ENCODE measurements around the gene CNPY3. TPM values are rescaled to one million over a fixed set of nuclear protein-coding genes. Genes with fewer than 3 reads are reported as not detected.
A peak's percentile ranks its signal among the peaks of the same experiment; 100 is the strongest.

The CNPY3 gene
- total RNA-seq, 1 experiment from 2014 or later: 56.0 TPM

DNA sequence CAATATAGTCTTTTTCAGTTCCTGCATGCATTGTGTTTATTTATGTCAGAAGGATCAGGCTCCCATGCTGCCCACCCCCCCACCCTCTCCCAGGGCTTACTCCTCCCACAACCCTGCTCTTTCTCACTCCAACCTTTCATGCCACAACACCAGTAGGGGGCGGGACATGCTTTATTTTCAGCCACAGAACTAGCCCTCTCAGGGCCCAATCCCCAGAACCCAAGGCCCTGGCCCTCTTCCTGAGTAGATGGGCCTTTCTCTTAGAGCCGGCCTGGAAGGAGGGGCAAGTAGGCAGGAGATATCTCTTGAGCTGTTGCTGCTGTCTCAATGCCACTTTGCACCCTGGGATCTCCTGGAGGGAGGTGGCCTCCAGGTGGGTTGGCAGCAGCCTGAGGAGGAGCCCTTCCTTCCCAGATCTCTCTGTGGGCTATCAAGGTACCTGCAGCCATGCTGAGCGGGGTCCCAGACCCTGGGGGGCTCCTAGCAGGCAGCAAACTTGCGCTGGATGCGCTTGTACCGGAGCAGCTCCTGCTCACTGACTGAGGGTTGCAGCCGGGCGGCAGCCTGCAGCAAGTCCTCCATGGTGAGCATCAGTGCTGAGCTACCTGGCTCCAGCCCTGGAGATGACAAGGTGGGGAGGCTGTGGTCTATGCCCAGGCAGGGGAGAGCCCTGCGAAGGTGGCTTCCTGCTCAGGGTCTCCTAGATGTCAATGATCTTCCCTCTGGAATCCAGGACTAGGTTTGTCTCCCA is 34.8 kb downstream of the CNPY3 start:
- Mint-ChIP-seq H3K27me3 (ENCODE audit: low read depth) (peaks cover 28% of the 10 kb centered on the region), H3K27ac (no peak overlapping the region; a peak in 1 of 7 replicates), H3K4me3 (no peak overlapping the region; a peak in 1 of 5 replicates), H3K9me3 (0 out of 5 replicates have a peak, but pooled peaks cover 0 to 2% of the 10 kb centered on the region in 2 experiments), H3K4me1 (peaks cover 12% of the 10 kb centered on the region in 2 experiments), H3K36me3 (ENCODE audit: insufficient read depth in 1 of 3, low read depth in 3 of 3) (peaks cover 0 to 36% (median 14%) of the 10 kb centered on the region in 3 experiments; a peak in 5 of 7 replicates)
- Histone ChIP-seq H4K20me1 (ENCODE audit: control insufficient read depth, insufficient read depth, insufficient read length) (no peaks in the 10 kb centered on the region), H4K8ac (replicated peaks; ENCODE audit: insufficient read length, low read depth, low read length) (no peak overlapping the region), H3K4ac (ENCODE audit: low read depth, low read length) (no peak overlapping the region), H3K27me3 (ENCODE audit: insufficient read depth, low read length) (peaks cover 6% of the 10 kb centered on the region; the same call in 1 of the 2 replicates), H2BK20ac (ENCODE audit: low read depth, low read length, poor library complexity, severe bottlenecking) (no peak overlapping the region), H2AK5ac (ENCODE audit: insufficient read length, low read length) (no peak overlapping the region), H3K23me2 (ENCODE audit: insufficient read length, low read depth, low read length, poor library complexity, severe bottlenecking) (peaks cover 10% of the 10 kb centered on the region), H4K91ac (ENCODE audit: insufficient read length, low read depth, low read length) (no peak overlapping the region), H3T11ph (ENCODE audit: low read length) (no peak overlapping the region), H2AFZ (ENCODE audit: low read length) (no peak overlapping the region), H2BK120ac (ENCODE audit: low read depth, low read length, poor library complexity, severe bottlenecking) (no peak overlapping the region), H3K9ac (ENCODE audit: extremely low read depth, insufficient read length, low read length) (no peak overlapping the region), H2BK15ac (ENCODE audit: low read depth, low read length) (no peak overlapping the region), H3K4me1 (ENCODE audit: insufficient read depth, low read length) (no peaks in the 10 kb centered on the region), H3K56ac (ENCODE audit: insufficient read length, low read depth, low read length) (no peak overlapping the region), H3K27ac (ENCODE audit: insufficient read length, low read depth, low read length) (no peak overlapping the region), H3K14ac (ENCODE audit: insufficient read depth, low read length) (no peak overlapping the region), H3K79me1 (ENCODE audit: insufficient read depth, low read depth, low read length, poor library complexity, severe bottlenecking) (no peaks in the 10 kb centered on the region), H3K9me3 (ENCODE audit: control insufficient read depth, low read depth, low read length) (no peaks in the 10 kb centered on the region), H2BK12ac (ENCODE audit: insufficient read length, low read depth, low read length) (no peak overlapping the region), H3K4me2 (ENCODE audit: insufficient read depth, insufficient read length, low read length) (no peak overlapping the region), H2BK5ac (ENCODE audit: insufficient read length, low read length) (no peak overlapping the region), H4K5ac (ENCODE audit: insufficient read length, low read depth, low read length) (no peak overlapping the region), H3K79me2 (ENCODE audit: insufficient read depth, low read length) (no peaks in the 10 kb centered on the region), H3K18ac (ENCODE audit: insufficient read length, low read depth, low read length) (no peak overlapping the region), H3K23ac (ENCODE audit: insufficient read length, low read depth, low read length) (no peak overlapping the region)
- peak; percentile 89 for DNase-seq
- WGBS (ENCODE audit: extremely low coverage, insufficient read length, low lambda C conversion rate): no CpG with 5 or more reads among the region's 9 CpGs
- TF ChIP-seq, protein P1, sequence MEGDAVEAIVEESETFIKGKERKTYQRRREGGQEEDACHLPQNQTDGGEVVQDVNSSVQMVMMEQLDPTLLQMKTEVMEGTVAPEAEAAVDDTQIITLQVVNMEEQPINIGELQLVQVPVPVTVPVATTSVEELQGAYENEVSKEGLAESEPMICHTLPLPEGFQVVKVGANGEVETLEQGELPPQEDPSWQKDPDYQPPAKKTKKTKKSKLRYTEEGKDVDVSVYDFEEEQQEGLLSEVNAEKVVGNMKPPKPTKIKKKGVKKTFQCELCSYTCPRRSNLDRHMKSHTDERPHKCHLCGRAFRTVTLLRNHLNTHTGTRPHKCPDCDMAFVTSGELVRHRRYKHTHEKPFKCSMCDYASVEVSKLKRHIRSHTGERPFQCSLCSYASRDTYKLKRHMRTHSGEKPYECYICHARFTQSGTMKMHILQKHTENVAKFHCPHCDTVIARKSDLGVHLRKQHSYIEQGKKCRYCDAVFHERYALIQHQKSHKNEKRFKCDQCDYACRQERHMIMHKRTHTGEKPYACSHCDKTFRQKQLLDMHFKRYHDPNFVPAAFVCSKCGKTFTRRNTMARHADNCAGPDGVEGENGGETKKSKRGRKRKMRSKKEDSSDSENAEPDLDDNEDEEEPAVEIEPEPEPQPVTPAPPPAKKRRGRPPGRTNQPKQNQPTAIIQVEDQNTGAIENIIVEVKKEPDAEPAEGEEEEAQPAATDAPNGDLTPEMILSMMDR (conservative IDR thresholded peaks at IDR 0.05): peak; percentile 67

Measured in H9 (cell line).